Dedifferentiated amniotic fluid mesenchymal stem cell (primary cell): ENCODE results near the gene ALK.

ENCODE experiments used
- DNase-seq: peaks from one replicate; pipeline ENCODE4 v3.0.0-alpha.2; 2016; ENCODE audit errors: extremely low spot score

ALK gene

GRCh38 chr2:29452036-29452435 is 469.4 kb downstream of the ALK start:
- DNase-seq, result no peak

GRCh38 chr2:29450596-29451222 is 470.7 kb downstream of the ALK start:
- no peak for DNase-seq

- DNase-seq, result no peak
Observed at GRCh38 chr2:29449499-29449898, 471.9 kb downstream of the ALK start.

GRCh38 chr2:29448096-29448688 is 473.2 kb downstream of the ALK start:
- DNase-seq, result no peak

- DNase-seq, result no peak
Observed at GRCh38 chr2:29447513-29447912, 473.9 kb downstream of the ALK start.

GRCh38 chr2:29446847-29447246 is 474.5 kb downstream of the ALK start:
- no peak for DNase-seq

- no peak for DNase-seq
Observed at GRCh38 chr2:29444150-29444549, 477.2 kb downstream of the ALK start.

GRCh38 chr2:29443627-29444026 is 477.8 kb downstream of the ALK start:
- DNase-seq, result no peak

GRCh38 chr2:29443151-29443550 is 478.2 kb downstream of the ALK start:
- DNase-seq, result no peak

- no peak for DNase-seq
Observed at GRCh38 chr2:29440921-29441623, 480.3 kb downstream of the ALK start.

- no peak for DNase-seq
Observed at GRCh38 chr2:29433920-29434319, 487.5 kb downstream of the ALK start.

GRCh38 chr2:29433128-29433527 is 488.3 kb downstream of the ALK start:
- no peak for DNase-seq

- DNase-seq, result no peak
Observed at GRCh38 chr2:29431485-29431884, 489.9 kb downstream of the ALK start.

- no peak for DNase-seq
Observed at GRCh38 chr2:29430382-29431112, 490.8 kb downstream of the ALK start.

GRCh38 chr2:29426354-29426753 is 495.0 kb downstream of the ALK start:
- DNase-seq, result no peak

- no peak for DNase-seq
Observed at GRCh38 chr2:29425866-29426265, 495.5 kb downstream of the ALK start.

GRCh38 chr2:29423061-29423666 is 498.2 kb downstream of the ALK start:
- no peak for DNase-seq

GRCh38 chr2:29420999-29421782 is 500.2 kb downstream of the ALK start:
- no peak for DNase-seq

- no peak for DNase-seq
Observed at GRCh38 chr2:29420464-29420863, 500.9 kb downstream of the ALK start.

- no peak for DNase-seq
Observed at GRCh38 chr2:29417630-29418029, 503.8 kb downstream of the ALK start.

- DNase-seq, result no peak
Observed at GRCh38 chr2:29412197-29412925, 509.0 kb downstream of the ALK start.
